ENCODE data around the gene CLEC4E. TPM values are rescaled to one million over a fixed set of nuclear protein-coding genes. Genes with fewer than 3 reads are reported as not detected.
"Not testable (repeated sequence)": the region's sequence is repeated elsewhere in the genome, so short reads cannot be mapped to it uniquely, and the experiment has no call there.

The CLEC4E gene, protein sequence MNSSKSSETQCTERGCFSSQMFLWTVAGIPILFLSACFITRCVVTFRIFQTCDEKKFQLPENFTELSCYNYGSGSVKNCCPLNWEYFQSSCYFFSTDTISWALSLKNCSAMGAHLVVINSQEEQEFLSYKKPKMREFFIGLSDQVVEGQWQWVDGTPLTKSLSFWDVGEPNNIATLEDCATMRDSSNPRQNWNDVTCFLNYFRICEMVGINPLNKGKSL
- 1 to 10 TPM in 4 of 10 donors, under 1 TPM in 4, not detected in 2; 0.25 to 5.5 (median 1.0) TPM for total RNA-seq
- polyA plus RNA-seq: 1 to 10 TPM in 1 of 2 donors, under 1 TPM in 1; 0.88 to 1.7 TPM
- long read RNA-seq, donor 1: 0 reads
- long read RNA-seq, donor 2: 0 reads
- long read RNA-seq, donor 3: 0 reads

DNA sequence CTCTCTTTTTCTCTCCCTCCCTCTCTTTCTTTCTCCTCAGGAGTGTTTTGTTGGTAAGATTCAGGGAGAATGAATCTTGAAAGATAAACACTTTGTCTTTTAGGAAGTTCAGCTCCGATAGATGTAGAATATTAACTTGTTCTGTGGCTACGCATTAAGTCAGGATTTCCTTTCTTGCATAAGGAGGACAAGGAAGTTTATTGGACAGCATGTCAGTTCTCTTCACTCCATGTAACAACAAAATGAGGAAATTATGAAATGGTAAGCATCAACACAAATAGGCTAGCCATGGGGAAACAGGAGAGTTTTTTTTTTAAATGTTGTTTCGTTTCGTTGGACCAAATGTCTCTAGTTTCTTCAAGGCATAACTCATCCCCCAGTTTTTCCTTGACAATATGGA lies at the start of gene CLEC4E:
CLEC4E (minus strand) TSS at position 75 of the 400 bp plus-strand sequence. CDS start 108 bp downstream, outside the sequence.
- H3K36me3 ChIP-seq, H3K9me3 ChIP-seq, DNase-seq: not testable (repeated sequence)
- Histone ChIP-seq H3K27me3 (peaks cover 0 to 21% (median 6%) of the 10 kb centered on the region in 7 donors), H3K27ac (peak within 1 kb of the TSS in 2 of 10 donors; percentile 22 to 83), H3K4me1 (peaks cover 0 to 11% (median 0%) of the 10 kb centered on the region in 9 donors), H3K4me3 (peak within 1 kb of the TSS in 1 of 10 donors; percentile 44)
- 58 to 64% methylated on average over 4 of the region's 4 CpGs for WGBS, 2 donors
- peak in 6 of 8 donors; percentile 57 to 86 (median 65) for ATAC-seq
- intact Hi-C loops (cut with DNase I): loop anchor here in 4 of 10 donors (5.0 to 10.0 kb wide), 3 partner anchors 64 to 506 kb away; no protein-coding TSS in a partner anchor

DNA sequence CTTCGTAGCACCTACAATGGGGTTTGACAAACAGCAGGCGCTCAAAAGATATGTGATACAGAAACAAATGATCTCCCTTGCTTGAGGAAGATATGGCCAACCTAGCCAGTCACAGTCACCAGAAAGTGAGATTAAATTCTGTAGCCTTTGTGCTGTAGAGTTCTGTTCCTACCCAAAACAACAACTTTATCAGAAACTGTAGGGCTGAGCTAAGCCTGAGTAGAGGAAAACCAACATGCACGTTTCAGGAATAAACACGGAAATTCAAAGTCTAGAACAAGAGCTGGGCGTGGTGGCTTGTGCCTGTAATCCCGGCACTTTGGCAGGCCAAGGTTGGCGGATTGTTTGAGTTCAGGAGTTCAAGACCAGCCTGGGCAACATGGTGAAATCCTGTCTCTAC lies 49.0 kb upstream of the CLEC4E start:
- 74 to 78% methylated on average over 7 of the region's 7 CpGs for WGBS, 2 donors
- intact Hi-C loops (cut with DNase I): no loop called here
- TF ChIP-seq CTCF (IDR thresholded peaks at IDR 0.05): no peak
- Histone ChIP-seq H3K27ac (no peak overlapping the region), H3K9me3 (no peaks in the 10 kb centered on the region), H3K36me3 (no peaks in the 10 kb centered on the region), H3K4me1 (no peaks in the 10 kb centered on the region), H3K4me3 (no peak overlapping the region), H3K27me3 (no peaks in the 10 kb centered on the region)
- DNase-seq (no peak), ATAC-seq (no peak)

- H3K27ac ChIP-seq; H3K4me1 ChIP-seq; H3K27me3 ChIP-seq; H3K36me3 ChIP-seq; DNase-seq; H3K4me3 ChIP-seq; ATAC-seq; H3K9me3 ChIP-seq; intact Hi-C loops (cut with DNase I): not testable (repeated sequence)
- WGBS, 2 donors: 85 to 90% methylated on average over 13 of the region's 13 CpGs
Observed at GRCh38 chr12:8584478-8584877, 43.8 kb upstream of the CLEC4E start.

DNA sequence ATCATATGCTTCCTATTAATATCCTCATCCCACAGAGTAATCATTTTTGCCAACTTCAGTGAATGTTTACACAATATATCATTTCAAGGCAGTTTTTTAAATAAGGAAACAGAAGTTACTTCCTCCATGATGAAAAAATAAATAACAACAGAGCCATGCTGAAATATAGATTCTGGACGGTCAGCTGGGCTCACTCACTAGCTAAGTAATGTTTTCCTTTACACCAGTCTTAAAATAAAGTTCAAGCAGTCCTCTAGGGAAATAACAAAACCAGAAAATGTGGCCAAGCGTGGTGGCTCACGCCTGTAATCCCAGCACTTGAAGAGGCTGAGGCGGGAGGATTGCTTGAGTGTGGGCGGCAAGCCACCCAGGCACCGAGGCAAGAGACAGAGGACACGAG lies 43.3 kb upstream of the CLEC4E start:
- intact Hi-C loops (cut with DNase I): no loop called here
- ATAC-seq (no peak), DNase-seq (no peak)
- Histone ChIP-seq H3K27me3 (no peaks in the 10 kb centered on the region), H3K4me1 (peaks cover 0 to 5% (median 0%) of the 10 kb centered on the region in 9 donors), H3K4me3 (no peak overlapping the region), H3K36me3 (no peaks in the 10 kb centered on the region), H3K27ac (no peak overlapping the region), H3K9me3 (no peaks in the 10 kb centered on the region)
- no peak for TF ChIP-seq CTCF (IDR thresholded peaks at IDR 0.05)
- WGBS, 2 donors: 63 to 71% methylated on average over 7 of the region's 7 CpGs

DNA sequence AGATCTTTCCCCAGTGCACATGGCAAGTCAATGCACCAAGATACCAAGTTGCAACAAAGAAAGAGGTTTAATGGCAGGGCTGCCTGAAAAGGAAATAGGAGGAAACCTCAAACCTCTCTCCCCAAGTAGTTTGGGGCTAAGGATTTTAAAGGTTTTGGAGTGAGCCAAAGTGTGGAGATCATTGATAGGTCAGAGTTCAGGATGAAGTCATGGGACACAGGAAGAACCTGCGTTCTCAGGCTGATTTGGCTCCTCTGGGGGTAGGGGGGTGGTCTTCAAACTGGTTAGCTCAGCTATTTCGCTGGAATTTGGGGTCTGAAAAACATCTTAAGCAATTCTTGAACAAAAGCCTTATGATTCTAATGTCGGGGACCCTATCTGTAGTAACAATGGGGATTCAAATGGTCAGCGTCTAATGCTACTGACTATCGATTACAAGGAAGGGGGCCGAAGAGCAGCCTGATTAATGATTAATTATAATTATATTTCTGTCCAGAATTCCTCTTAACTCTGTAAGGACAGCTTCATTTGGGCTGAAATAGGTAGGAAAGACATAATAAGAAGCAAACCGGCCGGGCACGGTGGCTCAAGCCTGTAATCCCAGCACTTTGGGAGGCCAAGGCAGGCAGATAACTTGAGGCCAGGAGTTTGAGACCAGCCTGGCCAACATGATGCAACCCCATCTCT lies 40.5 kb upstream of the CLEC4E start:
- intact Hi-C loops (cut with DNase I): no loop called here
- Histone ChIP-seq H3K4me3 (no peak overlapping the region), H3K4me1 (peaks cover 0 to 5% (median 0%) of the 10 kb centered on the region in 9 donors), H3K27me3 (peaks cover 0 to 8% (median 0%) of the 10 kb centered on the region in 7 donors), H3K27ac (no peak overlapping the region), H3K9me3 (no peaks in the 10 kb centered on the region), H3K36me3 (no peaks in the 10 kb centered on the region)
- TF ChIP-seq CTCF (IDR thresholded peaks at IDR 0.05): no peak
- 71 to 72% methylated on average over 9 of the region's 9 CpGs for WGBS, 2 donors
- no peak for DNase-seq
- ATAC-seq: no peak
